ENCODE data around the gene ZBED3. TPM values are rescaled to one million over a fixed set of nuclear protein-coding genes. Genes with fewer than 3 reads are reported as not detected.
"Not testable (repeated sequence)": the region's sequence is repeated elsewhere in the genome, so short reads cannot be mapped to it uniquely, and the experiment has no call there.

Gene ZBED3
- total RNA-seq, 3 donors from 2014 or later: 6.3 to 9.0 (median 7.9) TPM

DNA sequence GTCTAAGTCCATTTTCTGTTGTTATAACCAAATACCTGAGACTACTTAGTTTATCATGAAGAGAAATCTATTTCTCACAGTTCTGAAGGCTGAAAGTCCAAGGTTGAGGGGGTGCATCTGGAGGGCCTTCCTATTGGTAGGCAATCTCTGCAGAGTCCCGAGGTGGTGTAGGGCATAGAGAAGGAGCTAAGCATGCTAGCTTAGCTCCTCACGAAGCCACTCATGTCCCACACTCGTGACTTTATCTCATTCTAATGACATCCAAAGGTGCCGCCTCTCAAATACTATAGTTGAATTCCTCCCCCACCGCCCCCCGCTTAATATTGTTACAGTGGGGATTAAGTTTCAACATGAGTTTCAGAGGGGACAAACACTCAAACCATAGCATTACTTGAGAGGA, 36.0 kb upstream of the ZBED3 start:
- ATAC-seq (no peak), DNase-seq (no peak)
- intact Hi-C loops (cut with DNase I, micrococcal nuclease): no loop called here
- H3K4me1 ChIP-seq (ENCODE audit: low read depth): no peaks in the 10 kb centered on the region
- H3K9me3 ChIP-seq: no peaks in the 10 kb centered on the region
- no peak overlapping the region for H3K4me3 ChIP-seq
- no peak for TF ChIP-seq CTCF (IDR thresholded peaks at IDR 0.05)
- H3K36me3 ChIP-seq (ENCODE audit: low read depth): no peaks in the 10 kb centered on the region

- intact Hi-C loops (cut with DNase I, micrococcal nuclease): no loop called here
- H3K4me3 ChIP-seq: no peak overlapping the region
- H3K4me1 ChIP-seq (ENCODE audit: low read depth): no peaks in the 10 kb centered on the region
- no peaks in the 10 kb centered on the region for H3K9me3 ChIP-seq
- ATAC-seq: no peak
- no peaks in the 10 kb centered on the region for H3K36me3 ChIP-seq (ENCODE audit: low read depth)
- DNase-seq: no peak
- TF ChIP-seq CTCF (IDR thresholded peaks at IDR 0.05): no peak
These were observed 33.6 kb upstream of the ZBED3 start for GRCh38 chr5:77120706-77121105.

DNA sequence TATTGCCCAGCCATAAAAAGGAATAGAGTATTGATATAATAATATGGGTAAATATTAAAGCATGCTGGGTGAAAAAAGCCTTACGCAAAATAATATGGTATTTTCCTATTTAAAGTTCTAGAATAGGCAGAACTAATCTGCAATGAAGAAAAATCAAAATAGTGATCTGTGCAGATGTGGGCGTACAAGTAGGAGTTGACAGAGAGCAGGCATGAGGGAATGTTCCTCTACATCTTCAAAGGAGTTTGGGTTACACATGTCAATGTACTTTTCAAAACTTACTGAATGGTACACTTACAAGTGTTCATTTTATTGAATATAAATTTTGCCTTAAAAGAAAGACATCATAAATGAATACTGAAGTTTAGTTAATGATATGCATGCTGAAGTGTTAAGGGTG, 33.0 kb upstream of the ZBED3 start:
- no peaks in the 10 kb centered on the region for H3K36me3 ChIP-seq (ENCODE audit: low read depth)
- no peaks in the 10 kb centered on the region for H3K9me3 ChIP-seq
- H3K4me3 ChIP-seq: no peak overlapping the region
- intact Hi-C loops (cut with DNase I, micrococcal nuclease): no loop called here
- no peaks in the 10 kb centered on the region for H3K4me1 ChIP-seq (ENCODE audit: low read depth)
- ATAC-seq (no peak), DNase-seq (no peak)
- no peak for TF ChIP-seq CTCF (IDR thresholded peaks at IDR 0.05)

- no peak for TF ChIP-seq CTCF (IDR thresholded peaks at IDR 0.05)
- no peak for DNase-seq
- intact Hi-C loops (cut with DNase I, micrococcal nuclease): no loop called here
- ATAC-seq: no peak
- no peak overlapping the region for H3K4me3 ChIP-seq
- H3K4me1 ChIP-seq (ENCODE audit: low read depth): no peaks in the 10 kb centered on the region
- no peaks in the 10 kb centered on the region for H3K9me3 ChIP-seq
- H3K36me3 ChIP-seq (ENCODE audit: low read depth): no peaks in the 10 kb centered on the region
These were observed 30.1 kb upstream of the ZBED3 start for GRCh38 chr5:77117161-77117560.

GRCh38 chr5:77107035-77107434, 19.9 kb upstream of the ZBED3 start:
- intact Hi-C loops (cut with DNase I, micrococcal nuclease); H3K4me3 ChIP-seq; H3K9me3 ChIP-seq; DNase-seq; H3K4me1 ChIP-seq (ENCODE audit: low read depth); H3K36me3 ChIP-seq (ENCODE audit: low read depth); ATAC-seq: not testable (repeated sequence)

DNA sequence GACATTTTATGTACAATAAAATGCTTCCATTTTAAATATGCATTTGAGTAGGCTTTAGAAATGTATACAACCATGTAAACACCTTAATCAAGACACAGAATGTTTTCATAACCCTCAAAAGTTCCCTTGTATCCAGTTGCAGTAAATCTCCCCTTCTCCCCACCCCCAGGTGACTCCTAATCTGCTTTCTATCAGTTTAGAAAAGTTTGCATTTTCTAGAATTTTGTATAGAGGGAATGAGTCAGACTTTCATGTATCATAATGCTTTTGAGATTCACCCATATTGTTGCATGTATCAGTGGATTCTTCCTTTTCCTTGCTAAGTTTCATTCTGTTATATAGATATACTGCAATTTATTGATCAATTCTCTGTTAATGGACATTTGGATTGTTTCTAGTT, 17.7 kb upstream of the ZBED3 start:
- Histone ChIP-seq H3K9me3 (no peaks in the 10 kb centered on the region), H3K36me3 (ENCODE audit: low read depth) (no peaks in the 10 kb centered on the region), H3K4me3 (no peak overlapping the region), H3K4me1 (ENCODE audit: low read depth) (no peaks in the 10 kb centered on the region)
- no peak for ATAC-seq
- DNase-seq: no peak
- TF ChIP-seq CTCF (IDR thresholded peaks at IDR 0.05): no peak
- intact Hi-C loops (cut with DNase I, micrococcal nuclease): no loop called here
